ENCODE data around the gene ADCY3. TPM values are rescaled to one million over a fixed set of nuclear protein-coding genes. Genes with fewer than 3 reads are reported as not detected.

Gene ADCY3
- total and polyA plus RNA-seq, 2 experiments from 2014 or later: 13.8 to 15.0 TPM

- no peaks in the 10 kb centered on the region for H3K27me3 ChIP-seq
- H4K20me1 ChIP-seq (ENCODE audit: insufficient read depth, poor library complexity, severe bottlenecking): no peaks in the 10 kb centered on the region
- no peak overlapping the region for H2AFZ ChIP-seq
- H3K4me3 ChIP-seq: no peak overlapping the region
- no peaks in the 10 kb centered on the region for H3K9me2 ChIP-seq (replicated peaks; ENCODE audit: insufficient read depth)
- no peak for DNase-seq (ENCODE audit: low spot score)
- WGBS (ENCODE audit: low lambda C conversion rate, missing lambda C conversion rate): 86% methylated on average over 9 of the region's 9 CpGs
- no peaks in the 10 kb centered on the region for H3K36me3 ChIP-seq (replicated peaks; ENCODE audit: insufficient read depth, low read depth)
- H3K27ac ChIP-seq: no peak overlapping the region
- TF ChIP-seq EZH2phosphoT487 (IDR thresholded peaks at IDR 0.05; ENCODE audit: low read depth, severe bottlenecking, unreplicated experiment) (no peak), EZH2 (IDR thresholded peaks at IDR 0.05; ENCODE audit: borderline replicate concordance) (no peak), CTCF (IDR thresholded peaks at IDR 0.05; ENCODE audit: poor library complexity) (no peak)
- no peak overlapping the region for H3K4me2 ChIP-seq
- H3K79me2 ChIP-seq: no peaks in the 10 kb centered on the region
- no peaks in the 10 kb centered on the region for H3K4me1 ChIP-seq (ENCODE audit: insufficient read depth)
- H3K9me3 ChIP-seq (ENCODE audit: low read depth): no peaks in the 10 kb centered on the region
Measured at GRCh38 chr2:24881623-24882022, 38.4 kb downstream of the ADCY3 start.

- Histone ChIP-seq H3K27me3 (no peaks in the 10 kb centered on the region), H4K20me1 (ENCODE audit: insufficient read depth, poor library complexity, severe bottlenecking) (no peaks in the 10 kb centered on the region), H2AFZ (no peak overlapping the region), H3K9me3 (ENCODE audit: low read depth) (no peaks in the 10 kb centered on the region), H3K79me2 (no peaks in the 10 kb centered on the region), H3K27ac (no peak overlapping the region), H3K9me2 (replicated peaks; ENCODE audit: insufficient read depth) (no peaks in the 10 kb centered on the region), H3K4me3 (no peak overlapping the region), H3K4me1 (ENCODE audit: insufficient read depth) (no peaks in the 10 kb centered on the region), H3K4me2 (no peak overlapping the region), H3K36me3 (replicated peaks; ENCODE audit: insufficient read depth, low read depth) (no peaks in the 10 kb centered on the region)
- TF ChIP-seq EZH2phosphoT487 (IDR thresholded peaks at IDR 0.05; ENCODE audit: low read depth, severe bottlenecking, unreplicated experiment) (no peak), EZH2 (IDR thresholded peaks at IDR 0.05; ENCODE audit: borderline replicate concordance) (no peak), CTCF (IDR thresholded peaks at IDR 0.05; ENCODE audit: poor library complexity) (no peak)
- 94% methylated on average over 6 of the region's 6 CpGs for WGBS (ENCODE audit: low lambda C conversion rate, missing lambda C conversion rate)
- no peak for DNase-seq (ENCODE audit: low spot score)
Measured at GRCh38 chr2:24881158-24881557, 38.9 kb downstream of the ADCY3 start.

GRCh38 chr2:24878341-24878740, 41.7 kb downstream of the ADCY3 start:
- TF ChIP-seq EZH2phosphoT487 (IDR thresholded peaks at IDR 0.05; ENCODE audit: low read depth, severe bottlenecking, unreplicated experiment) (no peak), EZH2 (IDR thresholded peaks at IDR 0.05; ENCODE audit: borderline replicate concordance) (no peak), CTCF (IDR thresholded peaks at IDR 0.05; ENCODE audit: poor library complexity) (no peak)
- no peaks in the 10 kb centered on the region for H3K36me3 ChIP-seq (replicated peaks; ENCODE audit: insufficient read depth, low read depth)
- H3K9me3 ChIP-seq (ENCODE audit: low read depth): no peaks in the 10 kb centered on the region
- H3K79me2 ChIP-seq: no peaks in the 10 kb centered on the region
- no peaks in the 10 kb centered on the region for H3K9me2 ChIP-seq (replicated peaks; ENCODE audit: insufficient read depth)
- no peaks in the 10 kb centered on the region for H4K20me1 ChIP-seq (ENCODE audit: insufficient read depth, poor library complexity, severe bottlenecking)
- H2AFZ ChIP-seq: no peak overlapping the region
- no peak overlapping the region for H3K27ac ChIP-seq
- no peaks in the 10 kb centered on the region for H3K4me1 ChIP-seq (ENCODE audit: insufficient read depth)
- no peaks in the 10 kb centered on the region for H3K27me3 ChIP-seq
- no peak overlapping the region for H3K4me2 ChIP-seq
- 98% methylated on average over 10 of the region's 10 CpGs for WGBS (ENCODE audit: low lambda C conversion rate, missing lambda C conversion rate)
- no peak for DNase-seq (ENCODE audit: low spot score)
- no peak overlapping the region for H3K4me3 ChIP-seq

GRCh38 chr2:24877646-24878045, 42.4 kb downstream of the ADCY3 start:
- Histone ChIP-seq H4K20me1 (ENCODE audit: insufficient read depth, poor library complexity, severe bottlenecking) (no peaks in the 10 kb centered on the region), H3K36me3 (replicated peaks; ENCODE audit: insufficient read depth, low read depth) (no peaks in the 10 kb centered on the region), H3K9me3 (ENCODE audit: low read depth) (no peaks in the 10 kb centered on the region), H3K4me1 (ENCODE audit: insufficient read depth) (no peaks in the 10 kb centered on the region), H3K4me2 (no peak overlapping the region), H2AFZ (no peak overlapping the region), H3K9me2 (replicated peaks; ENCODE audit: insufficient read depth) (no peaks in the 10 kb centered on the region), H3K27me3 (no peaks in the 10 kb centered on the region), H3K4me3 (no peak overlapping the region), H3K79me2 (no peaks in the 10 kb centered on the region), H3K27ac (no peak overlapping the region)
- no peak for TF ChIP-seq CTCF (IDR thresholded peaks at IDR 0.05; ENCODE audit: poor library complexity)
- TF ChIP-seq EZH2phosphoT487 (IDR thresholded peaks at IDR 0.05; ENCODE audit: low read depth, severe bottlenecking, unreplicated experiment): no peak
- no peak for TF ChIP-seq EZH2 (IDR thresholded peaks at IDR 0.05; ENCODE audit: borderline replicate concordance)
- DNase-seq (ENCODE audit: low spot score): no peak
- 91% methylated on average over 9 of the region's 9 CpGs for WGBS (ENCODE audit: low lambda C conversion rate, missing lambda C conversion rate)
